Loucy (cell line): ENCODE measurements around the gene MFN2.

Experiments
- H2AFZ ChIP-seq: fragments of 200-600 bp; sonication (generic); 2 replicates; pipeline ENCODE4 v1.6.0; 2016; ENCODE audit warnings: antibody characterized with exemption, mild to moderate bottlenecking, low read length, moderate library complexity
- H3F3A ChIP-seq: fragments of 200-600 bp; 2 replicates; pipeline ENCODE4 v1.6.0; 2016; ENCODE audit warnings: antibody characterized with exemption, low read depth, mild to moderate bottlenecking
- H3K27me3 ChIP-seq: fragments of 200-600 bp; sonication (generic); 2 replicates; pipeline ENCODE4 v1.6.1; 2014; ENCODE audit warnings: low read length, mild to moderate bottlenecking; ENCODE audit not compliant: insufficient read depth, poor library complexity, severe bottlenecking
- H3K36me3 ChIP-seq: fragments of 200-600 bp; sonication (generic); 2 replicates; pipeline ENCODE4 v1.6.1; 2016; ENCODE audit warnings: low read length; ENCODE audit not compliant: insufficient read depth
- H3K4me1 ChIP-seq: fragments of 200-600 bp; sonication (generic); 2 replicates; pipeline ENCODE4 v1.5.1; 2014; ENCODE audit warnings: low read length, mild to moderate bottlenecking; ENCODE audit not compliant: insufficient read depth, poor library complexity, severe bottlenecking
- H3K4me2 ChIP-seq: fragments of 200-600 bp; sonication (generic); 2 replicates; pipeline ENCODE4 v1.6.0; 2014; ENCODE audit warnings: antibody characterized with exemption, low read length, low read depth, mild to moderate bottlenecking; ENCODE audit not compliant: poor library complexity, severe bottlenecking
- H3K4me3 ChIP-seq: fragments of 200-600 bp; sonication (generic); 2 replicates; pipeline ENCODE4 v1.5.1; 2014; ENCODE audit warnings: low read length, mild to moderate bottlenecking, mixed read lengths; ENCODE audit not compliant: poor library complexity, severe bottlenecking
- H3K79me2 ChIP-seq: fragments of 200-600 bp; sonication (generic); 2 replicates; pipeline ENCODE4 v1.6.1; 2014; ENCODE audit warnings: low read length; ENCODE audit not compliant: insufficient read depth
- H3K9ac ChIP-seq: fragments of 200-600 bp; sonication (generic); 2 replicates; pipeline ENCODE4 v1.6.0; 2014; ENCODE audit warnings: mild to moderate bottlenecking, low read depth, low read length, moderate library complexity; ENCODE audit not compliant: poor library complexity, severe bottlenecking
- H3K9me2 ChIP-seq: fragments of 200-600 bp; sonication (generic); replicated peaks from 2 replicates; pipeline ENCODE4 v1.6.1; 2016; ENCODE audit warnings: low read depth, low read length, mixed read lengths
- H3K9me3 ChIP-seq: fragments of 200-600 bp; sonication (generic); 2 replicates; pipeline ENCODE4 v1.6.1; 2014; ENCODE audit warnings: mild to moderate bottlenecking, antibody characterized with exemption, low read length, low read depth; ENCODE audit not compliant: insufficient read depth
- H4K20me1 ChIP-seq: fragments of 200-600 bp; sonication (generic); 2 replicates; pipeline ENCODE4 v1.6.0; 2014; ENCODE audit warnings: antibody characterized with exemption, low read length, mild to moderate bottlenecking; ENCODE audit not compliant: insufficient read depth, poor library complexity, severe bottlenecking
- EZH2phosphoT487 ChIP-seq: fragments of 200-600 bp; IDR thresholded peaks from 2 replicates; pipeline ENCODE4 v1.6.1; 2018; ENCODE audit warnings: antibody characterized with exemption, mild to moderate bottlenecking, moderate library complexity, borderline replicate concordance
- TF ChIP-seq, protein P1 (sequence below): fragments of 200-600 bp; sonication (generic); conservative IDR thresholded peaks from 2 replicates; pipeline ENCODE4 v1.5.1; 2014; ENCODE audit warnings: mild to moderate bottlenecking, antibody characterized with exemption, low read length

MFN2 gene

DNA sequence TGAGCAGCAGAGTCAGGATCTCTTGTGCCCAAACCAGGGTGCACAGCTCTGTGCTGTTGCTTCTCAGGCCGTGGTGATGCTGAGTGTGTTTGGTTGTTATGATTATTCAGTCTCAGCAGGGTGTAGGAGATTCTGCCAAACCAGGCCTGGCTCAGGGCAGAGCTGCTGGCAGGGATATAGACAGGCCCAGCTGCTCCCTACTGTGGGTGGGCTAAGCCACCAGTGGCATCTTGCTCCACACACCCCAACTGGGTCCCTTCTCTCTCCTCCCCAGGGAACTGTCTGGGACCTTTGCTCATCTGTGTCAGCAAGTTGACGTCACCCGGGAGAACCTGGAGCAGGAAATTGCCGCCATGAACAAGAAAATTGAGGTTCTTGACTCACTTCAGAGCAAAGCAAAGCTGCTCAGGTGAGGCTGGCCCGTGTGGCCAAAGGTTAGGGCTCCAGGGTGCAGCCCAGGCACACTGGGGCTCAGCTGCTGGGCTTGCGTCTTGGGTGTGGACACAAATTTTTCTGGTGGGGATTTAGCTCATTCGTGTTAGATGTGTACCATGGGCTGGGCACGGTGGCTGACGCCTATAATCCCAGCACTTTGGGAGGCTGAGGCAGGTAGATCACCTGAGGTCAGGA lies 29.2 kb downstream of the MFN2 start:
- no peaks in the 10 kb centered on the region for H3K9me2 ChIP-seq
- H3K4me3 ChIP-seq: no peak overlapping the region
- TF ChIP-seq, protein P1, sequence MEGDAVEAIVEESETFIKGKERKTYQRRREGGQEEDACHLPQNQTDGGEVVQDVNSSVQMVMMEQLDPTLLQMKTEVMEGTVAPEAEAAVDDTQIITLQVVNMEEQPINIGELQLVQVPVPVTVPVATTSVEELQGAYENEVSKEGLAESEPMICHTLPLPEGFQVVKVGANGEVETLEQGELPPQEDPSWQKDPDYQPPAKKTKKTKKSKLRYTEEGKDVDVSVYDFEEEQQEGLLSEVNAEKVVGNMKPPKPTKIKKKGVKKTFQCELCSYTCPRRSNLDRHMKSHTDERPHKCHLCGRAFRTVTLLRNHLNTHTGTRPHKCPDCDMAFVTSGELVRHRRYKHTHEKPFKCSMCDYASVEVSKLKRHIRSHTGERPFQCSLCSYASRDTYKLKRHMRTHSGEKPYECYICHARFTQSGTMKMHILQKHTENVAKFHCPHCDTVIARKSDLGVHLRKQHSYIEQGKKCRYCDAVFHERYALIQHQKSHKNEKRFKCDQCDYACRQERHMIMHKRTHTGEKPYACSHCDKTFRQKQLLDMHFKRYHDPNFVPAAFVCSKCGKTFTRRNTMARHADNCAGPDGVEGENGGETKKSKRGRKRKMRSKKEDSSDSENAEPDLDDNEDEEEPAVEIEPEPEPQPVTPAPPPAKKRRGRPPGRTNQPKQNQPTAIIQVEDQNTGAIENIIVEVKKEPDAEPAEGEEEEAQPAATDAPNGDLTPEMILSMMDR: no peak
- no peak for TF ChIP-seq EZH2phosphoT487
- no peaks in the 10 kb centered on the region for H3K27me3 ChIP-seq
- no peaks in the 10 kb centered on the region for H3K4me1 ChIP-seq
- H3K4me2 ChIP-seq: no peak overlapping the region
- H3K79me2 ChIP-seq: no peaks in the 10 kb centered on the region
- H2AFZ ChIP-seq: no peak overlapping the region
- H3K36me3 ChIP-seq: peaks cover 64% of the 10 kb centered on the region; the same call in 1 of the 2 replicates
- H3K9me3 ChIP-seq: no peaks in the 10 kb centered on the region
- no peak overlapping the region for H3K9ac ChIP-seq
- H3F3A ChIP-seq: no peaks in the 10 kb centered on the region
- H4K20me1 ChIP-seq: no peaks in the 10 kb centered on the region

DNA sequence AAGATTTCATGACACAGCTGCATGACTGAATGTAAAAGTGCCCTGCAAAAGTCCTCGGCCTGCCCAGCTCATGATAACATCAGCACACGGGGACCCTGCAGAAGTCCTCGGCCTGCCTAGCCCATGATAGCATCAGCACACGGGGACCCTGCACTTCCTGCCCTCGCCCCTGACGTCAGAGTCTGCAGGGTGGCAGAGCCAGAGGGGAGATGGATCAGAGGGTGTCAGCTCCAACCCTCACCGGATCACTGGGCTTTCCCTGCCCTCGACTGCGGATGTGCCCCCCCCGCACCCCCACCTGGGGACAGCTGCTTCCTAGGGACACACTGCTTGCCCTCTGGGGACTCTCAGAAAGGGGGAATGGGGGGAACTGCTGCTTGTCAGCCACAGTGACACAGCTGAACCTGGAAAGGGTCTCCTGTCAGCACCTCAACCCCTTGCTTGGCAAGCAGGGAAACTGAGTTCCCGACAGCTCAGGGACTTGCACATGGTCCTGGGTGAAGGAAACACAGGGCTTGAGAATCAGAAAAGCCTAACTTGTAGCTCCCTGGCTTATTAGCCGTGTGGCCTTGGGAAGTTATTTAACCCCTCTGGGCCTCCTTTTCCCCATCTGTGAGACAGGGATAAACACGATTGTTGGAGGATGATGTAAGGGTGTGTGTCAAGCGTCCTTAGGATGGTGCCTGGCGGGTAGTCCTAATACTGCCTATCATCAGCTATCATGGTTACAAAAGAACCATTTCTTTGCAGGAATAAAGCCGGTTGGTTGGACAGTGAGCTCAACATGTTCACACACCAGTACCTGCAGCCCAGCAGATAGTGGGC lies 30.7 kb downstream of the MFN2 start:
- no peak overlapping the region for H3K4me3 ChIP-seq
- H3K4me1 ChIP-seq: no peaks in the 10 kb centered on the region
- H2AFZ ChIP-seq: no peak overlapping the region
- no peak overlapping the region for H3K4me2 ChIP-seq
- H3K27me3 ChIP-seq: no peaks in the 10 kb centered on the region
- H3K9ac ChIP-seq: no peak overlapping the region
- no peaks in the 10 kb centered on the region for H3K9me2 ChIP-seq
- no peak for TF ChIP-seq EZH2phosphoT487
- TF ChIP-seq, protein P1: no peak
- no peaks in the 10 kb centered on the region for H3K79me2 ChIP-seq
- no peaks in the 10 kb centered on the region for H3K9me3 ChIP-seq
- peaks cover 48% of the 10 kb centered on the region; the same call in 1 of the 2 replicates for H3K36me3 ChIP-seq
- no peaks in the 10 kb centered on the region for H4K20me1 ChIP-seq
- H3F3A ChIP-seq: no peaks in the 10 kb centered on the region

DNA sequence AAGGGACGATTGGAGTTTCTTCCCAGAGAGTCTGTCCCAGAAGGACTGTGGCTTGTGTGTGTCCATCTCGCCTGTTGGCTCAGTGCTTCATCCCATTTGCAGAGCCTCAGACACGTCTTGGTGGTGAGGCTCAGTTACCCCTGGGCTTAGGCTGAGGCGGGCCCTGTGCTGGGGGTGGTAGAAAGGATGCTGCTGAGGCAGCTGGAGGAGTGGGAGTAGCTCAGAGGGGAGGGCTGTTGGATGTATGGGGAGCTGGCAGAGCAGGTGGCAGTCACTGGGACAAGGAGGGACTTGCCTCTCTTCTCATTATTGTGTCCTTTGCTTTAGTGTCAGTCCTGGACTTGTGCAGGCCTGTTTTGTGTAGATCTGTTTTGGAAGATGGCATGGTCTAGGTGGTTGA lies 31.8 kb downstream of the MFN2 start:
- Histone ChIP-seq H3K4me3 (no peak overlapping the region), H3K9me3 (no peaks in the 10 kb centered on the region), H3K9ac (no peak overlapping the region), H3K79me2 (no peaks in the 10 kb centered on the region), H3F3A (0 out of 2 replicates have a peak, but pooled peaks cover 3% of the 10 kb centered on the region), H3K4me1 (no peaks in the 10 kb centered on the region), H3K9me2 (no peaks in the 10 kb centered on the region), H4K20me1 (no peaks in the 10 kb centered on the region), H2AFZ (no peak overlapping the region), H3K36me3 (peaks cover 38% of the 10 kb centered on the region; the same call in 1 of the 2 replicates), H3K27me3 (no peaks in the 10 kb centered on the region), H3K4me2 (no peak overlapping the region)
- TF ChIP-seq, protein P1: no peak
- no peak for TF ChIP-seq EZH2phosphoT487
